ENCODE data around the gene SBF2.

SBF2 gene

DNA sequence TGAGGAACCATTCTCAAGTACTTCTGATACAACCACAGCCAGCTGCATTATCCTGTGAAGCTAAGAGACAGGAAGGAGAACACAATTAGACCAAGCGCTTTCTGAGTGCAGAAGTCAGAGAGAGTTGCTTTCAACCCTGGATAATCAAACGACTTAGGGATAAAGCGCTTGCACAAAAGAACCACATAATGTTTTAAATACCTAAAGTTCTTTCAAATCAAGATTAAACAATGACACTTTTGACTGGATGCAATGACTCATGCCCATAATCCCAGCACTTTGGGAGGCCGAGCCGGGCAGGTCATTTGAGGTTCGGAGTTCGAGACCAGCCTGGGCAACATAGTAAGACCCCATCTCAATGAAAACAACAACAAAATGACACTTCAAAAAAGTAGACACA lies 485.1 kb downstream of the SBF2 start:
- no peak overlapping the region for H2AFZ ChIP-seq (ENCODE audit: low read depth, low read length)
- H3K36me3 ChIP-seq (ENCODE audit: insufficient read depth, low read length) = peaks cover 20% of the 10 kb centered on the region
- H3K4me1 ChIP-seq (ENCODE audit: insufficient read depth, low read length) = no peaks in the 10 kb centered on the region
- peaks cover 11% of the 10 kb centered on the region for H3K9me3 ChIP-seq (ENCODE audit: low read length)
- no peak overlapping the region for H3K4me3 ChIP-seq (ENCODE audit: low read length)
- no peaks in the 10 kb centered on the region for H3K27me3 ChIP-seq (ENCODE audit: insufficient read depth, low read length)

- peaks cover 17% of the 10 kb centered on the region for H3K36me3 ChIP-seq (ENCODE audit: insufficient read depth, low read length)
- H3K4me3 ChIP-seq (ENCODE audit: low read length) = no peak overlapping the region
- H3K4me1 ChIP-seq (ENCODE audit: insufficient read depth, low read length) = peaks cover 6% of the 10 kb centered on the region
- H3K27me3 ChIP-seq (ENCODE audit: insufficient read depth, low read length) = no peaks in the 10 kb centered on the region
- no peak overlapping the region for H2AFZ ChIP-seq (ENCODE audit: low read depth, low read length)
- peaks cover 9% of the 10 kb centered on the region for H3K9me3 ChIP-seq (ENCODE audit: low read length)
These were observed 486.9 kb downstream of the SBF2 start for GRCh38 chr11:9806946-9807687.

DNA sequence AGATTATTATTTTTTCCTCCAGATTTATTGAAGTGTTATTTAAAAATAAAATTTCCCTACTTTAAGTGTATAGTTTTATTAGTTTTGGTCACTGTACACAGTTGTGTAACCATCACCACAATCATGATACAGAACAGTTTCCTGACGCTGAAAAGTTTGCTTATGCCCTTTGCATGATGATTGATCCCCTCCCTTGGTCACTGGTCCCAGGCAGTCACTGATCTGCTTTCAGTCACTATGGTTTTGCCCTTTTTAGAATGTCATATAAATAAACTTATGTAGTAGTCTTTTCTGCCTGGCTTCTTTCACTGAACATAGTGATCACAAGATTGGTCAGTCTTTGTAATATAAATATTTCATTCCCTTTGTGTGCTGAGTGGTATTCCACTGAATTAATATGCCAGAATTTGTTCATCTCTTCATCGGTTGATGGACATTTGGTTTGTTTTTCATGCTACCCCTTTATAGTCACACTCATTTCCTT lies 489.6 kb downstream of the SBF2 start:
- Histone ChIP-seq H3K4me3 (ENCODE audit: low read length) (no peak overlapping the region), H3K27me3 (ENCODE audit: insufficient read depth, low read length) (no peaks in the 10 kb centered on the region), H3K4me1 (ENCODE audit: insufficient read depth, low read length) (peaks cover 6% of the 10 kb centered on the region), H3K36me3 (ENCODE audit: insufficient read depth, low read length) (peaks cover 17% of the 10 kb centered on the region), H3K9me3 (ENCODE audit: low read length) (peaks cover 7% of the 10 kb centered on the region), H2AFZ (ENCODE audit: low read depth, low read length) (no peak overlapping the region)

DNA sequence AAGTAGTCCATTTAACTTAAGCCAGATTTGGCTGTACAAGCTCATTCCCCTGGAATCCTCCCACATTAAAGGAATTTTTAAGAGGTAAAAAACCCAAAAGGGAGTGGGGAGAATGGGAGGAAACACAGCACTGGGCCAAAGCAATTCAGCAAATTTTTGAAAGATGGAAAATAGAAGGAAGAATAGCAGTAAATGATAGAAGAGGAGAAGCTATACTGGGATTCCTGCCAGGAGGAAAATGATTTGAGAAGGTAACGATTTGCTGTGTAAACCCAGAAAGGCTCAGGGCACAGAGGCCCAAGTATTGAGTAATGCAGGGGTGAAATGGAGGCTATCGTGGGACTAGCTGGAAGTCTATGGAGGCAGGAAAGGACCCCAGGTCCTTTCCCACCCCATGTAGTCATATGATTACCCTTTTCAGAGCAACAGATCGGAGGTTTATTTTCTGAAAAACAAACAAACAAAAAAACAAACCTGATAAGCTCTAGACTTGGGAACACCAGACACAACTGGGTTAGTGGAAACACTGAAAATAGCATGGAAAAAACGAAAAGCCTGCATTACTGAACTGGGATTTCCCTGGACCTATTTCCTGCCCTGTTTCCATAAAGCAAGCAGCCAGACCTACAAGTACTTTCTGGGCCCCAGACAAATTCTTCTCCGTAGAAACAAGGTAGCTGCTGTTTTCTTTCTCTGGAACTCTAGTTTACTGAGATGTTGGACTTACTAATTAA lies 490.2 kb downstream of the SBF2 start:
- Histone ChIP-seq H3K36me3 (ENCODE audit: insufficient read depth, low read length) (peaks cover 17% of the 10 kb centered on the region), H3K4me3 (ENCODE audit: low read length) (no peak overlapping the region), H2AFZ (ENCODE audit: low read depth, low read length) (no peak overlapping the region), H3K27me3 (ENCODE audit: insufficient read depth, low read length) (no peaks in the 10 kb centered on the region), H3K4me1 (ENCODE audit: insufficient read depth, low read length) (peaks cover 6% of the 10 kb centered on the region), H3K9me3 (ENCODE audit: low read length) (peaks cover 10% of the 10 kb centered on the region)

DNA sequence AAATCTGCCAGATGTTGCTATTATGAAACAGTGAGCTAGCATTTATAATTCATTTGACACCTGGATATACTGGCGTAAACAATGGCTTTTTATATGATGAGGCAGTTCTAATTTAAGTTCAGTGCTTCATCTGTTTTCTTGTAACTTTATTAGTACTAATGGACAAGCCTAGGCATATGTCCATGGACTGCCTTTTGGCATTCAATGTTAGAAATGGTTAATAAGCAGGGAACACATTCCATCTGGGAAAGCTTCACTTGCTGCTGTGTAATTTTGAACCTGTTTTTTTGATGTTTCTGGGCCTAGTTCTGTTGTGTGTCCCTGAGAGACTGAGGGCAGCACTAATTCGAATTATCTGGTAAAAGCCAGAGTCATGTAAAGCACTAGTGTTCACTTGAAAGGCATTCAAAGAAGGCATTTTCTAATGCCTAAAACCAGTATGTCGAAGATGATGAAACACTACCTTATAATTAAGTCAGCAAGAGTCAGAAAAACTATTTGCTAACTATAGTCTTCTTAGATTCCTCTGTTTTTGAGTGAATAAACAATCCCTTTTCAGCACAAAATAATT lies 491.6 kb downstream of the SBF2 start:
- no peaks in the 10 kb centered on the region for H3K27me3 ChIP-seq (ENCODE audit: insufficient read depth, low read length)
- peaks cover 11% of the 10 kb centered on the region for H3K36me3 ChIP-seq (ENCODE audit: insufficient read depth, low read length)
- H3K9me3 ChIP-seq (ENCODE audit: low read length) = peaks cover 4% of the 10 kb centered on the region
- H3K4me1 ChIP-seq (ENCODE audit: insufficient read depth, low read length) = peaks cover 6% of the 10 kb centered on the region
- H2AFZ ChIP-seq (ENCODE audit: low read depth, low read length) = no peak overlapping the region
- no peak overlapping the region for H3K4me3 ChIP-seq (ENCODE audit: low read length)

GRCh38 chr11:9799886-9800285 lies 494.1 kb downstream of the SBF2 start:
- H2AFZ ChIP-seq (ENCODE audit: low read depth, low read length) = no peak overlapping the region
- peaks cover 3% of the 10 kb centered on the region for H3K9me3 ChIP-seq (ENCODE audit: low read length)
- H3K4me1 ChIP-seq (ENCODE audit: insufficient read depth, low read length) = peaks cover 6% of the 10 kb centered on the region
- no peaks in the 10 kb centered on the region for H3K36me3 ChIP-seq (ENCODE audit: insufficient read depth, low read length)
- H3K4me3 ChIP-seq (ENCODE audit: low read length) = no peak overlapping the region
- H3K27me3 ChIP-seq (ENCODE audit: insufficient read depth, low read length) = no peaks in the 10 kb centered on the region

DNA sequence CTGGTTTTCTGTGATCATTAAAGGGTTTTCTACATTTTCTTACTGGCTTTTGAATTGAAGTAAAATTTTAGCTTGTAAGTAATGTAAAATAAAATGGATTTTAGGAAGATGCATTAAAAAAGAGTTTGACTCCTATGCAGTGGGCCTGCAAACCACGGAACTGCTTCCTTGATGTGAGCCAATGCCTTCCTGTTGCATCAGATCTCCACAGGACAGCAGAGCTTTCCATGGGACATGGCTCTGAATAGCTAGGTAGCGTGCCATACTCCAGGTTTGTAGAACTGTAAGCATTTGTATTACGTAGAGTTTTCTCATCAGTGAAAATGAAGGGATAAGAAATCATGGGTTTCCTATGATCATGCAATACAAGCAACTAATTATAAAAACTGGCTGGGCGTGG lies 496.7 kb downstream of the SBF2 start:
- H3K9me3 ChIP-seq (ENCODE audit: low read length) = peaks cover 3% of the 10 kb centered on the region
- no peak overlapping the region for H2AFZ ChIP-seq (ENCODE audit: low read depth, low read length)
- H3K36me3 ChIP-seq (ENCODE audit: insufficient read depth, low read length) = peaks cover 2% of the 10 kb centered on the region
- H3K4me1 ChIP-seq (ENCODE audit: insufficient read depth, low read length) = peaks cover under 1% of the 10 kb centered on the region
- H3K27me3 ChIP-seq (ENCODE audit: insufficient read depth, low read length) = no peaks in the 10 kb centered on the region
- H3K4me3 ChIP-seq (ENCODE audit: low read length) = no peak overlapping the region

DNA sequence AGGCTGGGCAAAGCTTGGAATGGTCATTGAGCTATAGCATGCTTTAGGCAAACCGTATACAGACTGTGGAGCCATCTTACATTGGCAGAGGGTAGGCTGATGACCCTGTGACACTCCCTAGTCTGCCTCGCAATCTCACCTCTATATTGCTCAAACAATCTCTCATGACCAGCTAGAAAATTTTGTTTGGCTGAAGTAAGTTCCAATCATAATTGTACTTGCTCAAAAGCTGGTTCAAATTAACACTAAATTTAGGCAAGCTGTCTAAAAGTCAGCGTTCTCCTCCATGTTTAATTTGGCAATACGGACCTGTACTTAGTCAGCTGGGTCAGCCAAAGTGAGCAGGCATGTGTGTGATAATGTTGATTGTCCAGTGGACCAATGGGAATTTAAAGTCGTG lies 497.2 kb downstream of the SBF2 start:
- H3K4me3 ChIP-seq (ENCODE audit: low read length) = no peak overlapping the region
- H2AFZ ChIP-seq (ENCODE audit: low read depth, low read length) = no peak overlapping the region
- H3K4me1 ChIP-seq (ENCODE audit: insufficient read depth, low read length) = no peaks in the 10 kb centered on the region
- no peaks in the 10 kb centered on the region for H3K27me3 ChIP-seq (ENCODE audit: insufficient read depth, low read length)
- peaks cover 3% of the 10 kb centered on the region for H3K9me3 ChIP-seq (ENCODE audit: low read length)
- H3K36me3 ChIP-seq (ENCODE audit: insufficient read depth, low read length) = peaks cover 2% of the 10 kb centered on the region

- Histone ChIP-seq H3K27me3 (ENCODE audit: insufficient read depth, low read length) (no peaks in the 10 kb centered on the region), H3K4me3 (ENCODE audit: low read length) (no peak overlapping the region), H3K9me3 (ENCODE audit: low read length) (peaks cover 3% of the 10 kb centered on the region), H3K36me3 (ENCODE audit: insufficient read depth, low read length) (peaks cover 2% of the 10 kb centered on the region), H3K4me1 (ENCODE audit: insufficient read depth, low read length) (no peaks in the 10 kb centered on the region), H2AFZ (ENCODE audit: low read depth, low read length) (no peak overlapping the region)
These were observed 497.8 kb downstream of the SBF2 start for GRCh38 chr11:9796266-9796665.

- Histone ChIP-seq H3K4me3 (ENCODE audit: low read length) (no peak overlapping the region), H3K4me1 (ENCODE audit: insufficient read depth, low read length) (no peaks in the 10 kb centered on the region), H3K36me3 (ENCODE audit: insufficient read depth, low read length) (peaks cover 42% of the 10 kb centered on the region), H2AFZ (ENCODE audit: low read depth, low read length) (no peak overlapping the region), H3K9me3 (ENCODE audit: low read length) (no peaks in the 10 kb centered on the region), H3K27me3 (ENCODE audit: insufficient read depth, low read length) (no peaks in the 10 kb centered on the region)
These were observed 503.3 kb downstream of the SBF2 start for GRCh38 chr11:9790703-9791102.

- H2AFZ ChIP-seq (ENCODE audit: low read depth, low read length) = no peak overlapping the region
- H3K27me3 ChIP-seq (ENCODE audit: insufficient read depth, low read length) = no peaks in the 10 kb centered on the region
- H3K4me3 ChIP-seq (ENCODE audit: low read length) = no peak overlapping the region
- no peaks in the 10 kb centered on the region for H3K9me3 ChIP-seq (ENCODE audit: low read length)
- H3K36me3 ChIP-seq (ENCODE audit: insufficient read depth, low read length) = peaks cover 44% of the 10 kb centered on the region
- no peaks in the 10 kb centered on the region for H3K4me1 ChIP-seq (ENCODE audit: insufficient read depth, low read length)
These were observed 504.1 kb downstream of the SBF2 start for GRCh38 chr11:9789910-9790309.

DNA sequence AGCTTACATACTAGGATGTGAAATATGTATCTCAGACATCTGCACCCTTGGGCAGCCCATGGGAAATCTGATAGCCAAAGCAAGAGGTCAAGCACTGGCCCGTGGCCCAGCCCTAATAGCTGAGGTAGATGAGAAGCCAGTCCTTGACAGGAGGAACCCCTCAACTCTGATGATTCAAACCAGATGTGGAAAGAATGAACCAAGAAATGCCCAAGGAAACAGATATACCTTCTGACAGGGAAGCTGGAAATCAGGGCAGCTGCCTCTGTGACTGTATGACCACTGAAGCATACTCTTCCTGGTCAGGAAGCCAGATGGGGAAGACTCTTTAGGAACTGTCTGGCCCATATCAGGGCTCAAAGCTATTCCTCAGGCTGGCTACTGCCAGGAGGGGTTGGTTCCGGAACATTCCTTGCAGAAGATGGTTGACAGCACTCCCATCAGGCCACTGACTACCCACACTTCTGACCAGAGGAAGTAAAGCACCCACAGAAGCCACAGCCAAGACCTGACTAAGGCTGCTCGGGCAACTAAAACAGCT lies 506.0 kb downstream of the SBF2 start:
- Histone ChIP-seq H3K4me1 (ENCODE audit: insufficient read depth, low read length) (no peaks in the 10 kb centered on the region), H3K9me3 (ENCODE audit: low read length) (no peaks in the 10 kb centered on the region), H3K27me3 (ENCODE audit: insufficient read depth, low read length) (no peaks in the 10 kb centered on the region), H2AFZ (ENCODE audit: low read depth, low read length) (no peak overlapping the region), H3K4me3 (ENCODE audit: low read length) (no peak overlapping the region), H3K36me3 (ENCODE audit: insufficient read depth, low read length) (peaks cover 54% of the 10 kb centered on the region)

DNA sequence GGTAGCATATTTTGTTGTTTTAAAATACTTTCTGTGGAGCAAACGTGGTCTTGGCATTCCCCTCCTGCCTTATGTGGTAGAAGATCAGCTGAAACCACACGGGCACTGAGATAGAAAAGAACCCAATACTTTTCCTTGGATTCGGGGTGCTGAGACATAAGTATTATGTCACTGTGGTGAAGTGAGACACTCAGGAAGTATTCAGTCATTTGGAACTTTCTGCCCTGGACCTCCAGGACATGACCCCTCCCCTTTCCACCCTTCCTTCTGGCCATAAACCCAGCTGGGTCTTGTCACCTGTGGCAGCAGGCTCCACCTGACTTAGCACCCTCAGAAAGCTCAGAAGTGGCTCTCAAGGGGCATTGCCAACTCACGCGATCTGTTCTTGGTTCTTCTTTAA lies 506.8 kb downstream of the SBF2 start:
- Histone ChIP-seq H3K36me3 (ENCODE audit: insufficient read depth, low read length) (peaks cover 57% of the 10 kb centered on the region), H3K9me3 (ENCODE audit: low read length) (no peaks in the 10 kb centered on the region), H3K4me1 (ENCODE audit: insufficient read depth, low read length) (no peaks in the 10 kb centered on the region)

More for the DNA sequence above, 506.8 kb downstream of the SBF2 start:
- H3K4me3 ChIP-seq (ENCODE audit: low read length) = no peak overlapping the region
- no peaks in the 10 kb centered on the region for H3K27me3 ChIP-seq (ENCODE audit: insufficient read depth, low read length)
- no peak overlapping the region for H2AFZ ChIP-seq (ENCODE audit: low read depth, low read length)
